Measurements from ENCODE around the gene GLRA3.
A peak's percentile ranks its signal among the peaks of the same experiment; 100 is the strongest.
"Not testable (repeated sequence)": the region's sequence is repeated elsewhere in the genome, so short reads cannot be mapped to it uniquely, and the experiment has no call there.

The GLRA3 gene

GRCh38 chr4:174826660-174827059, 2.4 kb downstream of the GLRA3 start:
- H3K4me3 ChIP-seq (ENCODE audit: low read depth, low read length): no peak overlapping the region
- no peak for DNase-seq (ENCODE audit: low read depth)

GRCh38 chr4:174815282-174815681, 13.8 kb downstream of the GLRA3 start:
- no peak for DNase-seq (ENCODE audit: low read depth)
- H3K4me3 ChIP-seq (ENCODE audit: low read depth, low read length): no peak overlapping the region

GRCh38 chr4:174813292-174813691, 15.8 kb downstream of the GLRA3 start:
- no peak for DNase-seq (ENCODE audit: low read depth)
- H3K4me3 ChIP-seq (ENCODE audit: low read depth, low read length): no peak overlapping the region

- no peak for DNase-seq (ENCODE audit: low read depth)
- H3K4me3 ChIP-seq (ENCODE audit: low read depth, low read length): no peak overlapping the region
Observed at GRCh38 chr4:174810834-174811233, 18.2 kb downstream of the GLRA3 start.

GRCh38 chr4:174808836-174809235, 20.2 kb downstream of the GLRA3 start:
- DNase-seq (ENCODE audit: low read depth): no peak
- no peak overlapping the region for H3K4me3 ChIP-seq (ENCODE audit: low read depth, low read length)

- H3K4me3 ChIP-seq (ENCODE audit: low read depth, low read length): no peak overlapping the region
- no peak for DNase-seq (ENCODE audit: low read depth)
Observed at GRCh38 chr4:174808119-174808518, 20.9 kb downstream of the GLRA3 start.

GRCh38 chr4:174805746-174806145, 23.3 kb downstream of the GLRA3 start:
- H3K4me3 ChIP-seq (ENCODE audit: low read depth, low read length): no peak overlapping the region
- DNase-seq (ENCODE audit: low read depth): no peak

GRCh38 chr4:174794543-174795094, 34.4 kb downstream of the GLRA3 start:
- peak; percentile 4 for DNase-seq (ENCODE audit: low read depth)
- H3K4me3 ChIP-seq (ENCODE audit: low read depth, low read length): no peak overlapping the region

GRCh38 chr4:174789657-174790056, 39.4 kb downstream of the GLRA3 start:
- H3K4me3 ChIP-seq (ENCODE audit: low read depth, low read length): no peak overlapping the region
- no peak for DNase-seq (ENCODE audit: low read depth)

- H3K4me3 ChIP-seq (ENCODE audit: low read depth, low read length); DNase-seq (ENCODE audit: low read depth): not testable (repeated sequence)
Observed at GRCh38 chr4:174778274-174778986, 50.6 kb downstream of the GLRA3 start.

- no peak for DNase-seq (ENCODE audit: low read depth)
- H3K4me3 ChIP-seq (ENCODE audit: low read depth, low read length): no peak overlapping the region
Observed at GRCh38 chr4:174775366-174775765, 53.7 kb downstream of the GLRA3 start.

GRCh38 chr4:174764105-174764729, 64.8 kb downstream of the GLRA3 start:
- peak; percentile 16 for DNase-seq (ENCODE audit: low read depth)
- H3K4me3 ChIP-seq (ENCODE audit: low read depth, low read length): no peak overlapping the region

- DNase-seq (ENCODE audit: low read depth): no peak
- H3K4me3 ChIP-seq (ENCODE audit: low read depth, low read length): no peak overlapping the region
Observed at GRCh38 chr4:174763454-174764104, 65.5 kb downstream of the GLRA3 start.

GRCh38 chr4:174761451-174761850, 67.6 kb downstream of the GLRA3 start:
- no peak overlapping the region for H3K4me3 ChIP-seq (ENCODE audit: low read depth, low read length)
- no peak for DNase-seq (ENCODE audit: low read depth)

- no peak for DNase-seq (ENCODE audit: low read depth)
Observed at GRCh38 chr4:174757736-174758135, 71.3 kb downstream of the GLRA3 start.

GRCh38 chr4:174753021-174753420, 76.0 kb downstream of the GLRA3 start:
- no peak for DNase-seq (ENCODE audit: low read depth)
- no peak overlapping the region for H3K4me3 ChIP-seq (ENCODE audit: low read depth, low read length)

More at GRCh38 chr4:174757736-174758135, 71.3 kb downstream of the GLRA3 start:
- H3K4me3 ChIP-seq (ENCODE audit: low read depth, low read length): no peak overlapping the region

GRCh38 chr4:174752026-174752425, 77.0 kb downstream of the GLRA3 start:
- DNase-seq (ENCODE audit: low read depth): no peak
- H3K4me3 ChIP-seq (ENCODE audit: low read depth, low read length): no peak overlapping the region

- H3K4me3 ChIP-seq (ENCODE audit: low read depth, low read length): no peak overlapping the region
- DNase-seq (ENCODE audit: low read depth): peak; percentile 3
Observed at GRCh38 chr4:174749091-174749490, 80.0 kb downstream of the GLRA3 start.

- DNase-seq (ENCODE audit: low read depth): no peak
- H3K4me3 ChIP-seq (ENCODE audit: low read depth, low read length): no peak overlapping the region
Observed at GRCh38 chr4:174746710-174747109, 82.3 kb downstream of the GLRA3 start.

GRCh38 chr4:174742561-174742960, 86.5 kb downstream of the GLRA3 start:
- H3K4me3 ChIP-seq (ENCODE audit: low read depth, low read length): no peak overlapping the region
- no peak for DNase-seq (ENCODE audit: low read depth)

Measured in skeletal muscle cell (primary cell).